SH-SY5Y (cell line): ENCODE measurements around the gene NHS.

Source experiments
- GATA2 ChIP-seq: IDR thresholded peaks from 2 replicates; pipeline ENCODE4 v1.6.1; 2011; ENCODE audit warnings: mild to moderate bottlenecking, low read depth, low read length
- GATA3 ChIP-seq: IDR thresholded peaks from 2 replicates; pipeline ENCODE4 v1.6.1; 2011; ENCODE audit warnings: low read depth, mild to moderate bottlenecking, low read length, moderate library complexity

DNA sequence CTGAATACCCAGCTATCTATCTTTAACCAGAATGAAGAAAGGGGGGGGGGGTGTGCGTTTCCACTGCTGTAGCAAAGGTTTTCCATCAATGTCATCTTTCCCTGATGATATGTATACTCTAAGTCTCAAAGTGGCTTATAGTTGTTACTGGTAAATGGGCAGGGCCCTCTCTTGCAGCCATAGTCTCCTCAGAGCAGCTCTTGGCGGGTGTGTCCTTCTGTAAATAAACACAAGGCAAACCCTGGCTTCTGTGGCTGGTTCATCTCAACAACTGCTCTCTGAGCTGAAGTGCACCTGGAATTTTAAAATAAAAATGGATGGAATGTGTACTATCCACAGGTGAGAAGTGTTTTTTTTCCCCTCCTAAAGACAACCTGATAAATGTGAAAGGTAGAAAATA, 304.8 kb downstream of the NHS start:
- TF ChIP-seq GATA2 (no peak), GATA3 (no peak)
